Kidney capillary endothelial cell (primary cell): Measurements from ENCODE around the gene CHRNA4.
"Not testable (repeated sequence)": the region's sequence is repeated elsewhere in the genome, so short reads cannot be mapped to it uniquely, and the experiment has no call there.

ENCODE experiments used
- DNase-seq: peaks from one replicate; pipeline ENCODE4 v3.0.0-alpha.2; 2018; ENCODE audit warnings: low spot score

CHRNA4 gene

DNA sequence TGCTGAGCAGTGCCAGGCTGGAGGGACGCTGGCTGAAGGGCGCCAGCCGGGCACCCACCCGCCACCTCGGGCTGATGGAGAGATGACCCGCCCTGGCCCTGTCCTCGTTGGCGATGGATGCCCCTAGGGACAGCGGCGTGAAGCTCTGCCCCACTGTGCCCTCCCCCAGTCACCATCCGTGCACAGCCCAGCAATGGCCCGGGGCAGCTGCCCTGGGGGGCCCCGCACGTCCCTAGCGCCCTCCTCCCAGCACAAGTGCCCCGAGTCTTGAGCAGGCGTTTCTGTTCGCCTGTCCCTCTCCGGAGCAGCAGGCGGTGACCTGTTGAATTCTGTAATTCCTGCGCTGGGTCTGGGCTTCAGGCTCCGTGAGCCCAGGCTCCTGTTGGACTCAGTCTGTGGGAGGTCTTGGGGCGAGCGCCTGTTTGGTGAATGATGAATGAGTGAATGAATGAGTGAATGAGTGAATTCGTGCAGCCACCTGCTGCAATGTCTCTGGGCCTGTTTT is 36.8 kb upstream of the CHRNA4 start:
- DNase-seq, result no peak

DNA sequence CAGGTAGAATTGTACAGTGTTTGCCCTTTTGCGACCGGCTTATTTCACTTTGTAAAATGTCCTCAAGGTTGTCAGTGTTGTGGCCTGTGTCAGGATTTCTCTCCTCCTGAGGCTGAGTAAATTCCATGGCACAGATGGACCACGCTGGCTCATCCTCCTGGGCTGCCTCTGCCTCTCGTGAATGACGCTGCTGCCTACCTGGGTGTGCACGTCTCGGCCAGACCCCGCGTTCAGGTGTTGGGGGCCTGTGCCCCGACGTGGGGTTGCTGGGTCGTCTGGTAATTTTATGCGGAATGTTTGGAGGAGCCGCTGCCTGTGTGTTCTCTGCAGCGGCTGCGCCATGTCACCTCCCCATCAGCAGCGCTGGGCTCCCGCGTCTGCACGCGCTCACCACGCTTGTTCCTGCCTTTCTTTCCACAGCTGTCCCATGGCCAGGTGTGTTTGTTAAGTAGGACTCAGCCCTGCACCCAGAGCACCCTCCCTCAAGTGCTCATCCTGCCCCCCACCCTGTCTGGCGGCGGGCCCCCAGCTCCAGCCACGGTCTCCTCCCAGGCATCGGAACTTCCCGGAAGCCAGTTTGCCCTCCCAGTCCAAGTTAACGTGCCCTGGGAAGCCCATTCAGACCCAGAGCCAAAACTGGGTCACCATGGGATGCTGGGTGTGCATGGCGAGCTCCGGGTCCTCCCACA is 36.1 kb upstream of the CHRNA4 start:
- DNase-seq, result no peak

DNA sequence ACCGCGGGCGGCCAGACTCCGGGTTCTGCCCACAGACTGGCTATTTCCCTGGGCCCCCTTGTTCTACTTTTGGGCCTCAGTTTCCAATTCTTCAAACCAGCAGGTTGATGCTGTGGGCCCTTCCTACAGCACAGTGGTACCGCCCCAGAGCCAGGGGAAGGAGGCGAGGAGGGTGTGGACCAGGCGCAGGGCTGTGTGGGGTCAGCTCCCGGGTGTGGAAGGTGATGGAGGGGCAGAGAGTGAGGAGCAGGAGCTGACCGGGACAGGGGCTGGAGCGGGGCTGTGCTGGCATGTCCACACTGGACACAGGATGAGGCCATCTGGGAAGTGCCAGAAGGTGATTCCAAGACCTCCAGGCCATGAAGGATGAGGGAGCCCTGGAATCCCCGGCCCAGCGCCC is 35.2 kb upstream of the CHRNA4 start:
- DNase-seq, result no peak

DNA sequence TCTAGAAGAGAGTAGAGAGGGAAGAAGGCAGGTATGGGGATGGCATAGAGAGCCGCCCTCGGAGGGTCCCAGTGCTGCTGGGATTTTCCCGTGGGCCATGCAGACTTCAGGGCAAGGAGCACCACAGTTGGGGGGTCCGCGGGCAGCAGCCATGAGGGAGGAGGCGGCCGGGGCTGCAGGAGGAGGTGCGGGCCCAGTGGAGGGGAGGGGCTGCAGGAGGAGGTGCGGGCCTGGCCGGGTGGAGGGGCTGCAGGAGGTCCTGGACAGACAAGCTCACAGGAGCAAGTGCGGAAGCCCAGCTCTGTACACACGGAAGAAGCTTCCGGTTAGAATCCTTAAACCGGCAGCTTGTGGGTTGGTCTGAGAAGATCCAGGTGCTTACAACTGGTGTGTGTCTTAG is 34.6 kb upstream of the CHRNA4 start:
- DNase-seq, result no peak

- DNase-seq, result no peak
Observed at GRCh38 chr20:63394920-63395455, 33.8 kb upstream of the CHRNA4 start.

DNA sequence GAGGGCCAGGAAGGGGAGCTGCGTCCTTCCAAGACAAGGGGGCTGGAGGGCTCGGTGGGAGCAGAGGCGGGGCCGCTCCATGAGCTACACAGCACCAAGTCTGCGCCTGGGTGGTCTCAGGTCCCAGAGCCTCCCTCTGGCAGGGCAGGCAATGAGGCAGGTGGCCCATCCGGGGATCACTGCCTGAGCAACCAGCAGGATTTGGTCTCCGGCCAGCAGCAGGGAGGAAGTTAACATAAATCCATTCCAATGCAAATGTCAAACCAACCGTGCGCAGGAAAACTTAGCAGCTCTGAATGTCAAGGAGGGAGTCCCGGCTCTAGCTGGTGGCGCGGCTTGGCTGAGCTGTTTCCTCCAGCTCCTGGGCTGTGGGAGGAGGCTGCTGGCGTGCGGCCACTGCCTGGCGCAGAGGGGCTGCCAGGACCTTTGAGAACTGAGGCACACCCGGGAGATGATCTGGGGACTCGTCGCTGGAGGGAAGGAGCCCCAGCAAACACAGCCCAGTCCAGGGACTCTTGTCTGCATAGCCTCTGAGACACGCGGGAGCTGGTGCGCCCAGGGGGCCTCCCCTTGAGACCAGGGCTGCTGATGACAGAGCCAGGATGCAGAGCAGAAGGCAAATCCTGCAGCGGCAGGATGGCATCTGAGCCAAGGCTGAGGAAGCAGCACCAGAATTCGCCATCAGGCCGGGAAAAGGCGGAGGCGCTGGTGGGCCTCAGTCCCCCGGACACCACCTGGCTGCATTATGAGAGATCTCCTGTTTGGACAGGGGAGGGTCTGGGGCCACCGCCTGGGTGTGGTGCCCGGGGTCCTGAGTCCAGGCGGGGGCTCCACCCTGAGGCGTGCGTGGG is 33.1 kb upstream of the CHRNA4 start:
- no peak for DNase-seq

DNA sequence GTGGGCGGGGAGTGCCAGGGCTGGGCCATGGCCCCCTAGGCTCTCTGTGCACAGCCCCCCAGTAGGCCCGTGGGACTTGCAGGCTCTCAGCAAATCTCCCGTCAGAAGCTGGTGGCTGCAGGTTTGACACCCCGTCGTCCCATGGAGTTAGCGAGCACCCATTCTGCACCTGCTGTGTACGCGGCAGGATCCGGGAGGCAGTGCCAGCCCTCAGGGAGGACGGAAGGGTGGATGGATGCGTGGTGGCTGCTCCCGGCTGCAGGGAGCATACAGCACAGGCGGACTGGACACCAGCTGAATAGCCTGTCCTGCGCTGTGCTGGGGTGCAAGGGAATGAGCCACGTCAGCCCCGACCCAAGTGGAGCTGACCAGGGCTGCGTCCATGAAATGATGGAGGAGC is 32.4 kb upstream of the CHRNA4 start:
- no peak for DNase-seq

GRCh38 chr20:63392465-63393365 is 31.6 kb upstream of the CHRNA4 start:
- DNase-seq, result no peak

GRCh38 chr20:63387917-63388316 is 26.8 kb upstream of the CHRNA4 start:
- no peak for DNase-seq

DNA sequence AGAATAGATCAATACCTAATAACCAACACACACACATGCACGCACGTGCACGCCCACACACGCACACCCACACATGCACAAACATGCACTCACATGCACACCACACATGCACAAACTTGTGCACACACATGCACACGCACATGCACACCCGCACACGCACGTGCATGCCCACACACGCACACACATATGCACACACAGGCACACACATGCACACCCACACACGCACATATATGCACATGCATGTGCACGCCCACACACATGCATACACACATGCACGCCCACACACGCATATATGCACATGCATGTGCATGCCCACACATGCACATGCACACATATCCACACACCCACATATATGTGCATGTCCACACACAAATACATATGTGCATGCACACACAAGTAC is 26.2 kb upstream of the CHRNA4 start:
- no peak for DNase-seq

GRCh38 chr20:63386491-63386890 is 25.3 kb upstream of the CHRNA4 start:
- DNase-seq, result no peak

GRCh38 chr20:63385819-63386218 is 24.7 kb upstream of the CHRNA4 start:
- DNase-seq, result no peak

DNA sequence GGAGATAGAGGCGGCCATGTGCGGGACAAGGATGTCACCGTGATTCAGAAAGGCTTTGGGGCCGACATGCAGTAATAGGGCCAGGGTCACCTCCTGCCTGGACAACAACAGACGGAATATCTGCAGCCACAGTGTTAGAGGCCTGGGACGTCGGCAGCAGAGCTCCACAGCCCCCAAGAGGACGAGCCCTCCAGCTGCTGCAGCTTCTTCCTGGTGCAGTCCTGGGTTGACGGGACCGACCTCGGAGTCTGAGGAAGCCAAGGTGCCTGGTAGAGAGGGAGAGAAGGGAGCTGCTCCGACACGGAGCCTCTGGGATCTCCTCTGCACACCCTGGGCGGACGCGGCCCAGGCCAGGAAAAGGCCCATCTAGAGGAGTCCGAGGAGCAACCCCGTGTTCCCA is 23.2 kb upstream of the CHRNA4 start:
- no peak for DNase-seq

GRCh38 chr20:63383556-63383955 is 22.4 kb upstream of the CHRNA4 start:
- DNase-seq, result no peak

GRCh38 chr20:63382551-63383300 is 21.6 kb upstream of the CHRNA4 start:
- no peak for DNase-seq

GRCh38 chr20:63381781-63382431 is 20.8 kb upstream of the CHRNA4 start:
- no peak for DNase-seq

- no peak for DNase-seq
Observed at GRCh38 chr20:63380346-63380870, 19.3 kb upstream of the CHRNA4 start.

DNA sequence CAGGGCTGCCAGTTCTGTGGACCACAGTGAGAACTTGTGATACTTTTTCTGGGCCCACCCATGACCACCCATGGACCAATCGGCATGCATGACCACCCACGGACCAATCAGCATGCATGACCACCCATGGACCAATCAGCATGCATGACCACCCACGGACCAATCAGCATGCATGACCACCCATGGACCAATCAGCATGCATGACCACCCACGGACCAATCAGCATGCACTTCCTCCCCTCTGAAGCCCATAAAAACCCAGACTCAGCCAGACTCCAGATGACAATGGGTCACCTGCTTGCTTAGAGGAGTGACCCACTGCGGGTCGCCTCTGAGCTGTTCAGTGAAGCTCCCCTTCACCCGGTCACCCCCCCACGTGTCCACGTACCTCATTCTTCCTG is 18.7 kb upstream of the CHRNA4 start:
- not testable (repeated sequence) for DNase-seq

- no peak for DNase-seq
Observed at GRCh38 chr20:63379296-63379695, 18.1 kb upstream of the CHRNA4 start.

DNA sequence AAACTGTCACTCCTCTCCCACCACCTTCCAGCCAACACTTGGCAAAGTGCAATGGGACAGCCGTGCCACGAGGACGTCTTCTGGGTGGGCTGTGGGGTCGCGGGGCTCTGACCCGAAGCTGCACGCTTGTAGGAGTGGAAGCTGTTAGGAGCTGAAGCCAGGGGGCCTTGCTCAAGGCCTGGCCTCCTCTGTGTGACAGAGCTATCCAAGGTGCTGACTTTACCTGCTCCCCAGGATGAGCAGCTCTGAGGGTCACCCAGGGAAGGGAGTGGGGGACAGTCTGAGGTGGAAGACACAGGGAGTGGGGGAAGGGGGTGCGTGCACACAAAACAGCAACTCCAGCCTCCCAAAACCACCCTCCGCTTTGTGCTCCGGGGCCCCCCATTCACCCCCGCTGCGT is 17.5 kb upstream of the CHRNA4 start:
- DNase-seq, result no peak

DNA sequence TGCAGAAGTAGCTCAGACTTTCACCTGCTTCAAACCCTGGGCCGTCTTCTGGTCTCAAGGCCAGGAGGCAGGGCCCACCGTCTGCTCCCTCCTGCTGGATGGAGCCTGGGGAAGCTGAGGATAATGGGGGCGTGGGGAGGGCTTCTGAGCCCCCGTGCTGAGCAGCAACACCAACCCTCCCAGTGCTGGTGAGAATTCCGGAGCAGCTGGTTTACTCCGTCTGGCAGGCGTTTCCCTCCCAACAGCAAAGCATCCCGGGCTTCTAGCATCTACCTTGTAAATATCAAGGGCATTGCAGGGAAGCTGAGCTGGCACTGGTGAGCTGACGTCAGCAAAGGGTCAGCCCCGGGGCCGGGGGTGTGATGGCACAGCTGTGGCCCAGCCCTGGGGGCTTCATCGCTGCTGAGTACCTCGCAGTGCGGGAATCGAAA is 16.8 kb upstream of the CHRNA4 start:
- no peak for DNase-seq
